AG04450 (cell line): ENCODE results near the gene ADGRE3. TPM values are rescaled to one million over a fixed set of nuclear protein-coding genes. Genes with fewer than 3 reads are reported as not detected.

Experiments
- CTCF ChIA-PET: fragments of 300-600, 350-600 bp; formaldehyde crosslinking; extraction: SDS; loops from one replicate; lab custom pipeline; 2022; ENCODE audit warnings: antibody characterized with exemption, inconsistent platforms; lab: Charles Lee
- POLR2A ChIA-PET: fragments of 350-600 bp; formaldehyde crosslinking; extraction: SDS; loops from one replicate; lab custom pipeline; 2021; ENCODE audit warnings: antibody characterized with exemption, inconsistent platforms; lab: Yijun Ruan, JAX
- DNase-seq: peaks from one replicate; pipeline ENCODE4 v3.0.0-alpha.2; 2011; ENCODE audit warnings: low read depth, low spot score
- H3K27ac ChIP-seq: one replicate; pipeline ENCODE4 v1.5.1; 2012; ENCODE audit warnings: low read depth, low read length, control low read depth
- H3K27me3 ChIP-seq: one replicate; pipeline ENCODE4 v1.6.0; 2012; ENCODE audit warnings: low read length; ENCODE audit not compliant: control insufficient read depth, insufficient read depth
- H3K4me3 ChIP-seq: 2 replicates; pipeline ENCODE4 v1.5.1; 2011; ENCODE audit warnings: mild to moderate bottlenecking, low read depth, low read length, control low read depth
- H3K9me3 ChIP-seq: 2 replicates; pipeline ENCODE4 v1.5.1; 2012; ENCODE audit warnings: low read length; ENCODE audit not compliant: control insufficient read depth, insufficient read depth
- CTCF ChIP-seq: IDR thresholded peaks from 2 replicates; pipeline ENCODE4 v1.5.1; 2011; ENCODE audit warnings: low read depth, low read length, control low read depth, inconsistent platforms
- polyA minus RNA-seq: library from RNA; depleted of rRNA, polyadenylated mRNA; stranded (reverse); fragments of >200 nt; gene quantifications from 2 replicates; pipeline ENCODE4 v1.2.3, GENCODE V29; 2011; rRNA and poly(A)+ RNA removed
- polyA plus RNA-seq: library from polyadenylated mRNA; depleted of rRNA; stranded (reverse); fragments of >200 nt; gene quantifications from 2 replicates; pipeline ENCODE4 v1.2.3, GENCODE V29; 2011; rRNA removed

ADGRE3 gene, protein sequence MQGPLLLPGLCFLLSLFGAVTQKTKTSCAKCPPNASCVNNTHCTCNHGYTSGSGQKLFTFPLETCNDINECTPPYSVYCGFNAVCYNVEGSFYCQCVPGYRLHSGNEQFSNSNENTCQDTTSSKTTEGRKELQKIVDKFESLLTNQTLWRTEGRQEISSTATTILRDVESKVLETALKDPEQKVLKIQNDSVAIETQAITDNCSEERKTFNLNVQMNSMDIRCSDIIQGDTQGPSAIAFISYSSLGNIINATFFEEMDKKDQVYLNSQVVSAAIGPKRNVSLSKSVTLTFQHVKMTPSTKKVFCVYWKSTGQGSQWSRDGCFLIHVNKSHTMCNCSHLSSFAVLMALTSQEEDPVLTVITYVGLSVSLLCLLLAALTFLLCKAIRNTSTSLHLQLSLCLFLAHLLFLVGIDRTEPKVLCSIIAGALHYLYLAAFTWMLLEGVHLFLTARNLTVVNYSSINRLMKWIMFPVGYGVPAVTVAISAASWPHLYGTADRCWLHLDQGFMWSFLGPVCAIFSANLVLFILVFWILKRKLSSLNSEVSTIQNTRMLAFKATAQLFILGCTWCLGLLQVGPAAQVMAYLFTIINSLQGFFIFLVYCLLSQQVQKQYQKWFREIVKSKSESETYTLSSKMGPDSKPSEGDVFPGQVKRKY
- polyA plus RNA-seq (not detected in 2 replicates), polyA minus RNA-seq (not detected in 2 replicates)

DNA sequence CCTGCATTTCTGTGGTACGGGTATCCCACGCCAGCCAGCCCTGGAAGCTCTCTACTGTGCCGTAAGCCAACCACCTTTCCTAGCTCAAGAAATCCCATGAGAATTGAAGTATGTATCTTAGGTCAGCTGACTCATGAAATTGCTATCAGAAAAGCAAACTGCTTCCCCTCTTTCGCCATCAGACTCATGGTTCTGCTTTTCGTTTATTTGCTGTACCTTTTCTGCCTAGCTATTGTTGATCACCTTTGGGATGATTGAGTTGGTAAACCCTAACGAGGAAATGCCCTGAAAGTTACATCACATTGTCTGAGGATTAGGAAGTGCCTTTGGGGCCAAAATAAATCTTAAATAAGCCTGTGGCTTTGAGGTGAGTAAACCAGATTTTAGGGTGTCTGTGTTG lies at the start of gene ADGRE3:
Gene ADGRE3 (minus strand): TSS at position 81 of the 400 bp plus-strand sequence. CDS start 74 bp downstream, at position 7.
- Histone ChIP-seq H3K27me3 (no peaks in the 10 kb centered on the region), H3K27ac (no peak within 1 kb of the TSS), H3K4me3 (no peak within 1 kb of the TSS), H3K9me3 (no peaks in the 10 kb centered on the region)
- ChIA-PET POLR2A (no interaction called here), CTCF (interaction anchor here (1.0 to 1.5 kb wide), 2 partner anchors 10 to 14 kb away, joined by 4 to 6 read pairs; no protein-coding TSS in a partner anchor)
- no peak for TF ChIP-seq CTCF
- DNase-seq, result no peak

DNA sequence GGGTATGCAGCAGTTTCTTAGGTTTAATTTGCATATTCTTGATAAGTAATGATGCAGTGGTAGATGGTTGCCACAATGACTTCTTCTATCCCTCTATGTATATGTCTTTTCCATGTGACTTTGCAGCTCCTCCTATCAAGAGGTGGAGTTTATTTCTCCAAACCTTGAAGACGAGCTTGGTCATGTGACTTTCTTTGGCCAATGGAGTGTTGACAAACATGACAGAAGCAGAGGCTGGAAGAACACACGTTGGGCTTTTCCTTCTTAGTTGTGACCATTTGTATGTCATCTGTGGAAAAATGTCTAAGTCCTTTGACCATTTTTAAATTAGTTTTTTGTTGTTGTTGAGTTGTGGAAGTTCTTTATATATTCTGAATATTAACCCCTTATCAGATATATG lies 47.5 kb upstream of the ADGRE3 start:
- CTCF ChIA-PET, result no interaction called here
- no peak for DNase-seq
- POLR2A ChIA-PET, result no interaction called here
- Histone ChIP-seq H3K27ac (no peak overlapping the region), H3K27me3 (no peaks in the 10 kb centered on the region), H3K4me3 (no peak overlapping the region), H3K9me3 (peaks cover 42% of the 10 kb centered on the region)
- TF ChIP-seq CTCF, result no peak

DNA sequence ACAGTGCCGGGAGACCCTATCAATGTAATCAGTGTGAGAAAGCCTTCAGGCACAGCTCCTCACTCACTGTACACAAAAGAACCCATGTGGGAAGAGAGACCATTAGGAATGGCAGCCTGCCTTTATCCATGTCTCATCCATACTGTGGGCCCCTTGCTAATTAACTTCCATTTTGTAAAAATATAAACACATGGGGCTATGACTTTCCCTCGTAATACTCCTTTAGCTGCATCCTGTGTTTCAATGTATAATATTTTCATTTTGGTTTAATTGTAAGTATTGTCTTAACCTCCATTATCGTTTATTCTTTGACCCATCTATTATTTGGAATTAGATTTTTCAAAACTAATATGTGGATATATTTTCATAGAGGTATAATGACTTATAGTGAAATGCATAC lies 44.5 kb upstream of the ADGRE3 start:
- POLR2A ChIA-PET, result no interaction called here
- no peak for DNase-seq
- CTCF ChIA-PET, result no interaction called here
- no peaks in the 10 kb centered on the region for H3K27me3 ChIP-seq
- no peak overlapping the region for H3K27ac ChIP-seq
- peaks cover 62% of the 10 kb centered on the region for H3K9me3 ChIP-seq
- no peak overlapping the region for H3K4me3 ChIP-seq
- no peak for TF ChIP-seq CTCF

GRCh38 chr19:14718522-14719116 lies 44.0 kb upstream of the ADGRE3 start:
- H3K9me3 ChIP-seq, result peaks cover 61% of the 10 kb centered on the region
- no peak for DNase-seq
- CTCF ChIA-PET, result no interaction called here

More at GRCh38 chr19:14718522-14719116, 44.0 kb upstream of the ADGRE3 start:
- H3K27me3 ChIP-seq, result no peaks in the 10 kb centered on the region
- H3K4me3 ChIP-seq, result no peak overlapping the region
- TF ChIP-seq CTCF, result no peak
- no peak overlapping the region for H3K27ac ChIP-seq
- POLR2A ChIA-PET, result no interaction called here
